Trophoblast cell (in vitro differentiated cells and primary cell): ENCODE measurements around the gene PLA2G4E.

Experiments
- DNase-seq, 2 donors: peaks; one replicate each; pipeline ENCODE4 v3.0.0-alpha.2; 2016
- H2AFZ ChIP-seq: 2 replicates; pipeline ENCODE4 v1.6.1; 2013; ENCODE audit warnings: low read length, moderate library complexity, mild to moderate bottlenecking; ENCODE audit not compliant: insufficient read depth, poor library complexity
- H2AK5ac ChIP-seq: 2 replicates; pipeline ENCODE4 v1.6.1; 2013; ENCODE audit warnings: mild to moderate bottlenecking, low read length
- H2BK120ac ChIP-seq: 2 replicates; pipeline ENCODE4 v1.6.1; 2013; ENCODE audit warnings: low read length, mild to moderate bottlenecking, moderate library complexity; ENCODE audit not compliant: insufficient read depth, poor library complexity
- H2BK12ac ChIP-seq: 2 replicates; pipeline ENCODE4 v1.6.1; 2013; ENCODE audit warnings: mild to moderate bottlenecking, low read length, moderate library complexity
- H2BK5ac ChIP-seq: 2 replicates; pipeline ENCODE4 v1.6.1; 2013; ENCODE audit warnings: low read length, low read depth, moderate library complexity, mild to moderate bottlenecking; ENCODE audit not compliant: poor library complexity
- H3K14ac ChIP-seq: 2 replicates; pipeline ENCODE4 v1.6.1; 2013; ENCODE audit warnings: mild to moderate bottlenecking, low read length
- H3K18ac ChIP-seq: 2 replicates; pipeline ENCODE4 v1.6.1; 2013; ENCODE audit warnings: mild to moderate bottlenecking, low read length
- H3K23ac ChIP-seq: 2 replicates; pipeline ENCODE4 v1.6.1; 2013; ENCODE audit warnings: low read length
- H3K27ac ChIP-seq: 2 replicates; pipeline ENCODE4 v1.5.1; 2013; ENCODE audit warnings: low read depth, mild to moderate bottlenecking, inconsistent platforms, low read length, moderate library complexity
- H3K27me3 ChIP-seq: 2 replicates; pipeline ENCODE4 v1.6.1; 2013; ENCODE audit warnings: inconsistent platforms, mild to moderate bottlenecking, low read length, moderate library complexity; ENCODE audit not compliant: insufficient read depth
- H3K36me3 ChIP-seq, 2 experiments: 1 replicate in 1 of 2; 2 replicates in 1 of 2; pipeline ENCODE4 v1.6.1; 2013; ENCODE audit warnings: low read length in 2 of 2, mild to moderate bottlenecking in 2 of 2, moderate library complexity in 1 of 2; ENCODE audit not compliant: insufficient read depth in 2 of 2, control insufficient read depth in 1 of 2
- H3K4ac ChIP-seq: 2 replicates; pipeline ENCODE4 v1.6.1; 2013; ENCODE audit warnings: low read depth, mild to moderate bottlenecking, low read length, moderate library complexity
- H3K4me1 ChIP-seq, 2 experiments: 1 replicate in 1 of 2; 2 replicates in 1 of 2; pipeline ENCODE4 v1.6.1; 2013; ENCODE audit warnings: low read length in 2 of 2, mild to moderate bottlenecking in 2 of 2, moderate library complexity in 1 of 2; ENCODE audit not compliant: insufficient read depth in 2 of 2, control insufficient read depth in 1 of 2
- H3K4me2 ChIP-seq: 2 replicates; pipeline ENCODE4 v1.6.1; 2013; ENCODE audit warnings: inconsistent platforms, mild to moderate bottlenecking, low read length, moderate library complexity
- H3K4me3 ChIP-seq: 2 replicates; pipeline ENCODE4 v1.5.1; 2013; ENCODE audit warnings: mild to moderate bottlenecking, low read depth, low read length, inconsistent platforms
- H3K79me1 ChIP-seq: one replicate; pipeline ENCODE4 v1.6.1; 2013; ENCODE audit warnings: low read length
- H3K79me2 ChIP-seq: 2 replicates; pipeline ENCODE4 v1.6.1; 2013; ENCODE audit warnings: low read length, mild to moderate bottlenecking; ENCODE audit not compliant: control insufficient read depth, insufficient read depth, poor library complexity
- H3K9ac ChIP-seq: 2 replicates; pipeline ENCODE4 v1.6.1; 2013; ENCODE audit warnings: mild to moderate bottlenecking, low read length
- H3K9me3 ChIP-seq: 2 replicates; pipeline ENCODE4 v1.6.1; 2013; ENCODE audit warnings: low read depth, mild to moderate bottlenecking, control low read depth, inconsistent platforms, low read length; ENCODE audit not compliant: insufficient read depth
- H4K12ac ChIP-seq: 2 replicates; pipeline ENCODE4 v1.6.1; 2013; ENCODE audit warnings: low read depth, mild to moderate bottlenecking, low read length, moderate library complexity
- H4K8ac ChIP-seq: 2 replicates; pipeline ENCODE4 v1.6.1; 2013; ENCODE audit warnings: low read depth, mild to moderate bottlenecking, low read length, moderate library complexity
- H4K91ac ChIP-seq: one replicate; pipeline ENCODE4 v1.6.1; 2013; ENCODE audit warnings: low read depth, mild to moderate bottlenecking, low read length, moderate library complexity
- WGBS: extraction: QIAGEN DNeasy Blood & Tissue Kit; methylation state at CpG from one replicate; pipeline ENCODE4 v1.1.7; 2013; ENCODE audit warnings: missing lambda C conversion rate; ENCODE audit not compliant: insufficient read length, insufficient coverage; ENCODE audit errors: extremely low coverage; 5-methylcytosine and 5-hydroxymethylcytosine counted together

The PLA2G4E gene

DNA sequence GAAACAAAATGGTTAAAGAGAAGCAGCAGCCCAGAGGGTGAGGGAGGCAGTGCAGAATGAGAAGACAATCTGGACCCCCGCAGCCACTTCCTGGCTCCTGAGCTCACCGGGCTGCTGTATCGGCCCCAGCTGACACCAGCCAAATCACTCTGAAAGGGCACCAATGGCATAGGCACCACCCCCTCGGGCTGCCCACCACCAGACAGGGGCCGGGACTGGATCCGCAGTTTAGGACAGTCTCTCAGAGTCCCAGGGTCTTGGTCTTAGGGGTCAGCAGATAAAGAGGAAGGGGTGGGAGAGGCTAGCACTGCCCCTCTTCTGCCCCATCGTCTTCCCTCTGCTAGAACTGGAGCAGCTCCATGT is 30.6 kb downstream of the PLA2G4E start:
- no peaks in the 10 kb centered on the region for H3K79me2 ChIP-seq
- H3K23ac ChIP-seq: no peak overlapping the region
- H3K4me3 ChIP-seq: no peak overlapping the region
- H2AFZ ChIP-seq: no peak overlapping the region
- no peak overlapping the region for H2BK120ac ChIP-seq
- no peaks in the 10 kb centered on the region for H3K27me3 ChIP-seq
- no peaks in the 10 kb centered on the region for H3K36me3 ChIP-seq
- no peak overlapping the region for H3K14ac ChIP-seq
- H4K91ac ChIP-seq: no peak overlapping the region
- no peaks in the 10 kb centered on the region for H3K79me1 ChIP-seq
- no peak overlapping the region for H3K27ac ChIP-seq
- H4K12ac ChIP-seq: no peak overlapping the region
- H4K8ac ChIP-seq: no peak overlapping the region
- no peak overlapping the region for H2BK12ac ChIP-seq
- WGBS: no CpG with 5 or more reads among the region's 7 CpGs
- H3K4me1 ChIP-seq: no peaks in the 10 kb centered on the region
- no peak overlapping the region for H3K4ac ChIP-seq
- H3K18ac ChIP-seq: no peak overlapping the region
- no peak overlapping the region for H2AK5ac ChIP-seq
- H3K4me2 ChIP-seq: no peak overlapping the region
- H2BK5ac ChIP-seq: no peak overlapping the region
- peaks cover 3% of the 10 kb centered on the region for H3K9me3 ChIP-seq
- DNase-seq: no peak
- H3K9ac ChIP-seq: no peak overlapping the region

DNA sequence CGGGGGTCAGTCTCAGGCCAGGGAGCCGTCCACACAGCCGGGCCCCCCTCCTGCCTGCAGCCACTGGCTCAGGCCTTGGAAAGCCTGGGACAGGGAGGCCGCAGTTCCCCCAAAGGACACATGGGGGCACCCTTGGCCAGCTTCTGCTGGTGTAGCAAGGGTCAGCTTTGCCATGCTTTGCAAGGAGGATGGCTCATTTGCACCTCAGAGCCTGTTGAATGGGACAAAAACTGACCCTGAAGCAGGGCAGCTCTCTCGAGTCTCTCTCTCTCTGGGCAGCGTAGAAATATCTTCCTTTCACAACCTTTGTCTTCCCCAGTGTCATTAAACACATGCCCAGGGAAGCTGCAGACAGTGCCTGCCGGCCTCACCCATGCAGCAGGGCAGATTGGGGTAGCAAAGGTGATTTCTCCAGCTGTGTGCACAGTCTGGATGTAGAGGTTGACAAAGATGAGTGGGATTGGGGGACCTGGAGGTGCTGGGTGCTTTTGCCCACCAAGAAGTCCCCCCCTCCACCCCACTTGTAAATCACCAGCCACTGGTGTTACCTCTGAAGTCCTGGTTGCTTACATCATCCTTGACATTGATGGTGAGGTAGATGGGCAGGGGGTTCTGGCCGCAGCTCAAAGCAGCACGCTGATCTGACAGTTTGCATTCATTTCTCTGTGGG is 31.1 kb downstream of the PLA2G4E start:
- Histone ChIP-seq H3K4me1 (no peaks in the 10 kb centered on the region), H2BK5ac (no peak overlapping the region), H3K9me3 (peaks cover under 1% of the 10 kb centered on the region), H3K4me2 (no peak overlapping the region), H3K27ac (no peak overlapping the region), H2BK120ac (no peak overlapping the region), H3K79me2 (no peaks in the 10 kb centered on the region), H4K8ac (no peak overlapping the region), H4K12ac (no peak overlapping the region), H2AFZ (no peak overlapping the region), H3K4me3 (no peak overlapping the region), H2BK12ac (no peak overlapping the region), H3K79me1 (no peaks in the 10 kb centered on the region), H3K36me3 (no peaks in the 10 kb centered on the region), H3K9ac (no peak overlapping the region), H3K4ac (no peak overlapping the region), H4K91ac (no peak overlapping the region), H3K27me3 (no peaks in the 10 kb centered on the region), H3K23ac (no peak overlapping the region), H3K14ac (no peak overlapping the region), H3K18ac (no peak overlapping the region), H2AK5ac (no peak overlapping the region)
- peak; percentile 81 to 91 for DNase-seq
- no CpG with 5 or more reads among the region's 9 CpGs for WGBS

GRCh38 chr15:41988896-41989572 is 31.8 kb downstream of the PLA2G4E start:
- Histone ChIP-seq H4K12ac (no peak overlapping the region), H2BK120ac (no peak overlapping the region), H3K9ac (no peak overlapping the region), H3K4ac (no peak overlapping the region), H4K8ac (no peak overlapping the region), H3K79me2 (no peaks in the 10 kb centered on the region), H4K91ac (no peak overlapping the region), H2AK5ac (no peak overlapping the region), H3K4me2 (no peak overlapping the region), H3K14ac (no peak overlapping the region), H3K79me1 (no peaks in the 10 kb centered on the region), H2BK5ac (no peak overlapping the region), H3K9me3 (no peaks in the 10 kb centered on the region), H3K18ac (no peak overlapping the region), H2AFZ (no peak overlapping the region), H3K4me1 (no peaks in the 10 kb centered on the region), H3K23ac (no peak overlapping the region), H3K36me3 (no peaks in the 10 kb centered on the region), H3K27me3 (no peaks in the 10 kb centered on the region), H2BK12ac (no peak overlapping the region), H3K27ac (no peak overlapping the region), H3K4me3 (no peak overlapping the region)
- no CpG with 5 or more reads among the region's 21 CpGs for WGBS
- DNase-seq: no peak

DNA sequence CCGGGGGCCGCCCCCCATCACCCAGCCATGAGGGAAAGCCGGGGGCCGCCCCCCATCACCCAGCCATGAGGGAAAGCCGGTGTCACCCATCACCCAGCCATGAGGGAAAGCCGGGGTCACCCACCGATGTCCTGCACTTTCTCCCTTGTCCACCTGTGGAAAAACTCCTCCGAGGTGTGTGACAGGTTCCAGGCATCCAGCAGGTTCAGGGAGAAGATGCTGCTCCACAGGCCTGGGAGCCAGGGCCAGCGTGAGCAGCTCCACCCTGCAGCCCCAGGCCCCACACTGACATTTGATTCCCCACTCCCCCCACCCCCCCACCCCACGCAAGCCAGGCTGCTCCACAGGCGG is 32.9 kb downstream of the PLA2G4E start:
- H2BK120ac ChIP-seq: no peak overlapping the region
- H2AK5ac ChIP-seq: no peak overlapping the region
- H3K79me2 ChIP-seq: no peaks in the 10 kb centered on the region
- H3K27ac ChIP-seq: no peak overlapping the region
- no peak overlapping the region for H3K18ac ChIP-seq
- H4K8ac ChIP-seq: no peak overlapping the region
- WGBS: no CpG with 5 or more reads among the region's 11 CpGs
- H3K4me2 ChIP-seq: no peak overlapping the region
- no peak overlapping the region for H4K91ac ChIP-seq
- no peak overlapping the region for H3K23ac ChIP-seq
- no peaks in the 10 kb centered on the region for H3K79me1 ChIP-seq
- H2BK12ac ChIP-seq: no peak overlapping the region
- no peak for DNase-seq
- H3K36me3 ChIP-seq: no peaks in the 10 kb centered on the region
- no peak overlapping the region for H3K4ac ChIP-seq
- no peak overlapping the region for H2AFZ ChIP-seq
- no peak overlapping the region for H3K9ac ChIP-seq
- H2BK5ac ChIP-seq: no peak overlapping the region
- H3K27me3 ChIP-seq: no peaks in the 10 kb centered on the region
- H4K12ac ChIP-seq: no peak overlapping the region
- no peak overlapping the region for H3K14ac ChIP-seq
- H3K4me1 ChIP-seq: no peaks in the 10 kb centered on the region
- H3K9me3 ChIP-seq: no peaks in the 10 kb centered on the region
- no peak overlapping the region for H3K4me3 ChIP-seq
